Measurements from ENCODE around the gene RPS4Y2.

The RPS4Y2 gene

DNA sequence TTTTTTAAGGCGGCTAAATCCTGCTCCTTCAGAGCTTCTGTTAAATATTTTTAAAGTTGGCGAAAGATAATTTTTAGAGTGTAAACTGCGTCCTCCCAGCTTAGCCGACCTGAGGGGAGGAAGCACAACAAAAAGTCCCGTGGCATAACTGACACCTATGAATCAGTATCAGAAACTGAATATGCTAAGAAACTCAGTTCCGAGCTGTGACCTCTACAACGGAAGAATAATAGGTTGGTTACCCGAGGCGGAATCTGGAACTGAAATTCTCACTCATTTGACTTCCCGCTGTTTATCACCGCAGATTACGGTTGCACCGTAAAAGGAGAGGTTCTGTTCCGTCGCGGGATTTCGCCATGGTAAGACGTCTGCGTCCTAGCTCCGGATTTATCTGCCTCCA lies at the start of gene RPS4Y2:
Gene RPS4Y2, plus strand, starts transcription at position 301 of the 400 bp plus-strand sequence. Its CDS starts 56 bp downstream, at position 357.
- no peak for DNase-seq (ENCODE audit: low read depth in 2 of 2)

DNA sequence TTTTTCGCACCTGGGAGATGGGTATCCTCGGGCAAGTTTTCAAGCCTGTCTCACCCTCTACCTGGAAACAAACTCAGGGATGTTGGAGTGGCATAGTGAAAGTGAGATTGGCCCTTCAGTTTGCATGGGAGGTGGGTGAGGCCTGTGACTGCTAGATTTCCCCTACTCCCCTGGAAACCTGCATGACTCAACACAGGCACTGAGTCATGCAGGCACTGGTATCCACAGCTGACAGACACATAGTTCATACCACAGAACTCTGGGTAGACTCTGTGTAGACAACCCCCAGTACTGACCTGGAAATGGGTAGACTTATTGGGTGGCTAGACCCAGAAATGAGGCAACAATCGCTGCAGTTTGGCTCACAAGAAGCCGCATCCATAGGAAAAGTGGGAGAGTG lies 41.5 kb upstream of the RPS4Y2 start:
- DNase-seq (ENCODE audit: low read depth in 2 of 2), result peak in 1 of 2 donors; percentile 7

- no peak for DNase-seq (ENCODE audit: low read depth in 2 of 2)
These were observed 29.6 kb upstream of the RPS4Y2 start for GRCh38 chrY:20726184-20726907.

DNA sequence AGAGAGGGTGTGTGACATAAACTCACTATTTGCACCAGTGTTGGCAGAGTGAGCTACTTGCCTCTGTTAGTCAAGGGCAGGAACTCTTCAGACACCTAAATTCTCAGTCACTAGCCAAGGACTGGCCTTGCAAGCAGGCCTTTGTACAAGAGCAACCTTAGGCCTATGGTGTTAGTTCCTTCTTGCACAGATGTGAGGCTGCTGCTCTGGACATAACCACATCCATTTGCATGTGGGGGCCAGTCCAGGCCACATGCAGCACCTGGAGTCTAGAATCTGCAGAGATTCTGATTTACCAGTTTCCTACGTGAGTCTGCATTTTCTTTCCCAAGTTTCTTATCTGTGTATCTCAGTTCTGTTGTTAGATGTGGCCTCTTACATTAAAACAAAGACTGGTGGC lies 20.7 kb upstream of the RPS4Y2 start:
- no peak for DNase-seq (ENCODE audit: low read depth in 2 of 2)

DNA sequence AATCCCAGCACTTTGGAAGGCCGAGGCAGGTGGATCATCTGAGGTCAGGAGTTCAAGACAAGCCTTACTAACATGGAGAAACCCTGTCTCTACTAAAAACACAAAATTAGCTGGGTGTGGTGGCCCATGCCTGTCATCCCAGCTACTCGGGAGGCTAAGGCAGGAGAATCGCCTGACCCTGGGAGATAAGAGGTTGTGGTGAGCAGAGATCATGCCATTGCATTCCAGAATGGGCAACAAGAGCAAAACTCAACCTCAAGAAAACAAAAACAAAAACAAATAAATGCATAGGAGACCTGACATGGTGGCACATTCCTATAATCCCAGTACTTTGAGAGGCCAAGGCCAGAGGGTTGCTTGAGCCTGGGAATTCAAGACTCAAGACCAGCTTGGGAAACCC lies 16.1 kb upstream of the RPS4Y2 start:
- no peak for DNase-seq (ENCODE audit: low read depth in 2 of 2)

DNA sequence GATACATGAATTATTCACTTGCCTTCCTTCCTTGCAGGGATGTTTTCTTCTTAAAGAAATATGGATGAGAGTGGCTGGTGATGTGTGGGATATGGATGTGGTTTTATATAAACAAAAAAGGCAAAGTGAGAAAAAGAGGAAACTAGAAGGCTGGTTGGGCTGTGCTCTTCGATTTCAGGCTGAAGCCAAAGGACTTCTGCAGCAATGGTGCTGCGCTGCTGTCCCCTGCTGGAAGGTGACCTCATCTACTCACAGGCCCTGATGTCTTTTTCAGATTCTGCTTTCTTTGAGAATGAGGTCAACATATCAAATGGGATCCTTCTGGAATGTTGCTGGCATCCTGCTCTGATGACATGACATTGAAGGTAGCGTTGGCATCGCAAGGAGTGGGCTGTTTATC lies 15.3 kb upstream of the RPS4Y2 start:
- no peak for DNase-seq (ENCODE audit: low read depth in 2 of 2)

DNA sequence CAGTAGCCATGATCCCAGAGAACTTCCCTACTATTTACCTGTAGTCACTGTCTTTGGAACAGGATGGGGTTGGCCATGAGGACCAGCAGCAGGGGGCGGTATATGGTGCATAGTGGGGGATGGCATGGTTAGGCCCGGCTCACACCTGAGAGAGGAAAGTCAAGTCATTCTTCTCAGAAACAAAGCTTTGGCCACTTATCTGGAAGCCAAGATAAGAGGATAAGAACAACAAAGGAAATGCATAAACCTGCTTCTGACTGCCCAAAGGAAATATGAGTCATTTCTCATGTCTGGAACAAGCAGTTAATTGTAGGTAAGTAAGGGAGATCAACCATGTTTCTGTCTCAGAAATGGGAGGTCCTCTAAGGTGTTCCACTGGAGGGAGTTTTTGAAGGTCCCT lies 10.8 kb upstream of the RPS4Y2 start:
- DNase-seq (ENCODE audit: low read depth in 2 of 2), result peak in 1 of 2 donors; percentile 5

DNA sequence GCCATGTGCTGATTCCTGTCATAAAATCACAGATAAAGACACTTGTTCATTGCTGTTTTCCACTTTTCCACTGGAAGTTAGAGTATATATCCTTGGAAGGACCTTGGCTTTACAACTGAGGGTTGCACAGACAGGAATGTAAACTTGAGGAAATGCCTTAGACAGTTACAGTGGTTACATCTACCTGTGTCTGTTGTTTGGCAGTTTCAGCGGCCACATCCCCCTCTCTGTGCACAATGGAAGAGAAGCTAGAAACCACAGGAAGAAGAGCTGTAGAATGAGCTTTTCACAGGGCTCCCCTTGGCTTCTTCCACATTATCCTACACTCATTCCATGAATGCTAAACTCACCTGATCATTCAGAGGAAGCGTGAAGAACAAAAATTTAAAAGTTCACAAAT lies 9.0 kb upstream of the RPS4Y2 start:
- DNase-seq (ENCODE audit: low read depth in 2 of 2), result no peak

DNA sequence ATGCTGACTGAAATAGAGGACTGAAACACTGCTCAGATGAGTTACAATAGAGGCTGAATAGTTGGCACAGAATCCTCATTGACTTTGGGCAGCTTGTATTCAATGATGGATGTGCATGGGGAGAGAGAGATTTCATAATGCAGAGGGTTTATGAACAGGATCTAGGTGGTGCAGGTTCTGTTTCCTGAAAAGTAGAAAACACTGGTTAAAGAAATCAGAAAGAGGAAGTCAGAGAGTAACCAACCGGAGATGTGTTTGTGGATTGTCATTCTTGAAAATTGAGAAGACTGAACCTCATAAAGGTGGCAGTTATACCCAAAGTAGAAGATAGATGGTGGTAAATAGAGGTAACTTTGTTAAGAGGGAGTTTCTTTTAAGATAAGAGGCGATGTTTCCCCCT lies 8.0 kb downstream of the RPS4Y2 start:
- no peak for DNase-seq (ENCODE audit: low read depth in 2 of 2)

- no peak for DNase-seq (ENCODE audit: low read depth in 2 of 2)
These were observed 9.2 kb downstream of the RPS4Y2 start for GRCh38 chrY:20765117-20765516.

DNA sequence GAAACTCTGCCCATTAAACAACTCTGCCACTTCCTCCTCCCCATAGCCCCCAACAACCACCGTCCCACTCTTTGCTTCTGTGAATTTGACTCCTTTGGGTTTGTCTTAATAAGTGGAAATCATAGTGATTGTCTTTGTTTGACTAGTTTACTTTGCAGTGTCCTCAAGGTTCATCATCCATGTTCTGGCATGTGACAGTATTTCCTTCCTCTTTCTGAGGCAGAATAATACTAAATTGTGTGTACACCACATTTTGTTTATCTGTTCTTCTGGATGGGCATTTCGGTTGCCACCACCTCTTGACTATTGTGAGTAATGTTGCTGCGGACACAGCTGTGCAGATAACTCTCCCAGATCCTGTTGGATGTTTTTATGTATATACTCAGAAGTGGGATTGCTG lies 14.8 kb downstream of the RPS4Y2 start:
- no peak for DNase-seq (ENCODE audit: low read depth in 2 of 2)

GRCh38 chrY:20776104-20776503 lies 20.2 kb downstream of the RPS4Y2 start:
- no peak for DNase-seq (ENCODE audit: low read depth in 2 of 2)

DNA sequence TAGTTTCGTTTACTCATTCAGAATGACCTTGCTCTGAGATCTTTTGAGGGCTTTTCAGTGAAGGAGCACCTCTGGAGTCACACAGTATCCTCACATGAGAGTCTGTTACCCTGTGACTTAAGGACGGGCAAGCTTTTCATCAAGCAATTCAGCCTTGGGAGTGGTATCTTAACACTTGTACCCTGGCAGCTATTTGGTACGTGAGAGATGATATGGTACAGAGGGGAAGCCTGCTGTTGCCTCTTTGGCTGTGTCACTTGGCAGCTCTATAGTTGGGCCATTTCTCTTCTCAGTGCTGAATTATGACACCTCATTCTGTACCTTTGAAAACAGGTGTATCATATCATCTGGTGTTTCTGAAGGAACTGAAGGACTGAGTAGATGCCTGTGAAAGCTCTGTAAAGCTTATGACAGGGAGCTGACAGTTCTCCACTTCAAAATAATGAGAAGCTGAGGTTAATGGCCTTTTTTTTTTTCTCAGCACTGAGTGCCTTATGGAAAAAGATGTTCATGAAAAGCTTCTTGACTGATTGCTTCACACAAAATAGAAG lies 24.3 kb downstream of the RPS4Y2 start:
- no peak for DNase-seq (ENCODE audit: low read depth in 2 of 2)

DNA sequence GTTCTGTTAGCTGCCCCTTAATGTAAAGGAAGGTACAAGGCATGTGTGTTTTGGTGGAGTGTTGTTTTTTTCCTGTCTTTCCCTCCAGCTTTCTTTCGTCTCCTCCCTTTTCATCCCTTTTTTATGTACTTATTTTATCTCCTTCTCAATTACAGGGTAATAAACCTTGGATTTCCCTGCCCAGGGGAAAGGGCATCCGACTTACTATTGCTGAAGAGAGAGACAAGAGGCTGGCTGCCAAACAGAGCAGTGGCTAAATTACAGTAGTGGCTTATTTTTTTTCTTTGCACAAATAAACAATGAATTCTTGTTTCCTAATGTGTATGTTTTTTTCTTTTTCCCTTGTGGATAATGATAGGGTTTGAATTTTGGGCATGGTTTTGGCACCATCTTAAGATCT lies 24.9 kb downstream of the RPS4Y2 start:
- no peak for DNase-seq (ENCODE audit: low read depth in 2 of 2)

DNA sequence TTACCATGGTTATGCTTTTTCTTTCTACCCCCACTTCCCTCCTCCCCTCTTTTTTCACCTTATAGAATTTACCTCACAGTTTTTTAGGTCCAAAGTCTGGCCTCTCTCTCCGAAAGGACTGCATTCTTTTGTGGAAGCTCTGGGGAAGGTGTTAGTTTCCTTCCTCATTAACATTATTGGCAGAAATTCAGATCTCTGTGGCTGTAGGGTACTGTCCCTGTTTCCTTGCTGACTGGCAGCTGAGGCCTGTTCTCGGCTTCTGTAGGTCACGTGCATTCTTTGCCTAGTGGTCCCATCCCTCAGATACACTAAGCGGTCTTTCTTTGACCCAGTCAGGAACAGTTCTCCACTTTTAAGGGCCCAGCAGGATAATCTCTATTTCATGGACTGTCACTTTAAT lies 25.5 kb downstream of the RPS4Y2 start:
- DNase-seq (ENCODE audit: low read depth in 2 of 2), result no peak

- DNase-seq (ENCODE audit: low read depth in 2 of 2), result no peak
These were observed 29.1 kb downstream of the RPS4Y2 start for GRCh38 chrY:20784965-20785364.

DNA sequence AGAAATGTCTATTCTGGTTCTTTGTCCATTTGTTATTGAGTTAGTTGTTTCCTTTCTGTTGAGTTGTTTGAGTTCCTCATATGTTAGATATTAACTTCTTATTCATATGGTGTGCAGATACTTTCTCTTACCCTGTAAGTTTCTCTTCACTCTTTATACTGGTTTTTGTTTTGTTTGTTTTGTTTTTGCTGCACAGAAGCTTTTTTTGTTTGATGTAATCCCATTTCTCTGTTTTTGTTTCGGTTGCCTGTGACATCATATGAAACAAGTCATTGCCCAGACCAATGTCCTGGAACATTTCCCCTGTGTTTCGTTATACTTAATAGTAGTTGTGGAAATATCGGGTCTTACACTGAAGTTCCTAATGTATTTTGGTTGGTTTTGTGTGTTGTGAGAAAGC lies 31.2 kb downstream of the RPS4Y2 start:
- DNase-seq (ENCODE audit: low read depth in 2 of 2), result no peak

- no peak for DNase-seq (ENCODE audit: low read depth in 2 of 2)
These were observed 42.6 kb downstream of the RPS4Y2 start for GRCh38 chrY:20798351-20799049.

GRCh38 chrY:20802659-20803058 lies 46.8 kb downstream of the RPS4Y2 start:
- no peak for DNase-seq (ENCODE audit: low read depth in 2 of 2)

GRCh38 chrY:20806243-20806642 lies 50.3 kb downstream of the RPS4Y2 start:
- DNase-seq (ENCODE audit: low read depth in 2 of 2), result no peak

DNA sequence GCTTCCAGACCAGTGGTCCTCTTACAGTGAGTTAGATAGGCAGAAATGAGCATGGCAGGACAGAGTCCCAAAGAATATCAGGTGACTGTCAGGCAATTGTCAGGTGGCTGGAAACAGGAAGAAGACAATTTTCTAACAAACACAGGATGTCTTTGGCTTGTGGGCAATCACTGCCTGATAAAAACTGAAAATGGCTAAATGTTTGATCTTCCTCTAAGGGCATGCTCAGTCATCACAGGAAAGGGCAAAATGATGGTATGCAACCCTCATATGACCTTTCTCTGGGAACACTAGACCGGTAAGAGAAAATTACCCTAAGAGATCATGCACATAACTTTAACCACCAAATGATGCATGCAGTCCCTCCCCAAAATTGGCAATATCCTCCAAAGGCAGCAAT lies 57.6 kb downstream of the RPS4Y2 start:
- no peak for DNase-seq (ENCODE audit: low read depth in 2 of 2)

DNA sequence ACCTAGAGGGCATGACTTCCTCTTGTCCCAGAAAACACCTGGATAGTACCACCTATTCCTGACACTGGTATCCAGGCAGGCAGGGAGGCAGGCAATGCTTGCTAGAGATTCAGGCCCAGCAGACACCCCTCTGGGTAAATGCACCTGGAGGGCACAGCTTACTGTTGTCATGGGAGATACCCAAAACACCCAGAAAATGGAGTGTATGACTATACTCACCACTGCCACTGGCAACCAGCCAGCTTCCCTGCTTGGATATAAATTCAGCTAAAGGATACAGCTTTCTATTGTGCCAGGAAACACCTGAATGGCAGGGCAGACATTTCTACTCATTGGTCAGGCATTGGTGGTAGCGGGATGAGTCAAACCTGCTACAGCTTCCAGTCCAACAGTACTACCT lies 58.9 kb downstream of the RPS4Y2 start:
- DNase-seq (ENCODE audit: low read depth in 2 of 2), result no peak

DNA sequence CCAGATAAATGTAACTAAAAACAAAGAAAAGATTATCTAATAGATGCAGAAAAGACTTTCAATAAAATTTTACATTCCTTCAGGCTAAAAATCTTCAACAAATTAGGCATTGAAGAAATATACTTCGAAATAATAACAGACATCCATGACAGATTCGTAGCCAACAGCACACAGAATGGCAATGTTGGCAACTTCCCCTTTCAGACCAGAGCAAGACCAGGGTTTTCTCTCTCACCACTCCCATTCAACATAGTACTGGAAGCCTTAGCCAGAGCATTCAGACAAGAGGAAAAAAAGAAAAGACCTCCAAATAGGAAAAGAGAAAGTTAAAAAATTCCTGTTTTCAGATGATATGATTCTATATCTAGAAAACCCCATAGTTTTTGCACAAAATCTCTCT lies 61.2 kb downstream of the RPS4Y2 start:
- no peak for DNase-seq (ENCODE audit: low read depth in 2 of 2)

All from stimulated activated CD4-positive, alpha-beta T cell treated with anti-CD3 and anti-CD28 coated beads, Interleukin-15, amount 100 ng/mL, for 48 hours (primary cell).